NCI-H2196 (cell line): ENCODE results near the gene UCN.
"Not testable (repeated sequence)": the region's sequence is repeated elsewhere in the genome, so short reads cannot be mapped to it uniquely, and the experiment has no call there.

ENCODE experiments used
- DNase-seq: peaks from one replicate; lab custom pipeline; 2025; ENCODE audit not compliant: unreplicated experiment; lab: John Stamatoyannopoulos, UW

UCN gene

DNA sequence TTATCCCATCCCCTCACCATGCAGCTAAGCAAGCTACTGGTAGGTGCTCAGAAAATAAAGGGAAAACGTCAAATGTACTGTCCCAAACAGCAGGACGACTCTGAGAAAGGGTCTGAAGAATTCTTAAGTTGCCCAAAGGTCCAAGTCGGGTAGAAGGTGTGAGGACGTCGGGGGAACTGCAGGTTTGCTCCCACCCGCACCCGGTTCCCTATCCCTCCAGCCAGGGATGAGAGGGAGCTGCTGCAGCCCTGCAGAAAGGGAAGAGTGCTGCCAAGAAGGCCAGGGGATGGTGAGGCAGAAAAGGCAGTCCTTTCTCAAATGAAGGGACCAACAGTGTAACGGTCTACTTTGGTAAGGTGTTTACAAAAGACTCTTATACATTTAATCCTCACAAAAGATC, 6.9 kb upstream of the UCN start:
- DNase-seq, result no peak

DNA sequence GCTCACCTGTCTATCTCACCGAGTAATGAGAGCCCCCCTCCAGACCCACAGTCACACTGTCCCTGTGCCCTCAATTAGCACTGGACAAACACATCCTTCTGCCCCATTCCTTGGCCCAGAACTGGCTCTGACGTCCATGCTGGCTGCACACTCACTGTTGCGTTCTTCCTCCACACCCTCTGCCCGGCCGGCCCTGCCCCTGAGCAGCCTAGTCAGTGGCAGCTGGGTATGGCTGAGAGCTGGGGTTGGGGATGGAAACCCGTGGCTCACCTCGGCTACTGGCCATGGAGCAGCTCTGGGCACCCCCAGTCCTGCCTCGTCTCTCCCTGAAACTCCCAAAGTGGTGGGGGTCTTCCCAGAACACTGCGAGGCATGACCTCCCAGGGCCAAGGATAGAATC, 6.5 kb upstream of the UCN start:
- DNase-seq, result no peak

DNA sequence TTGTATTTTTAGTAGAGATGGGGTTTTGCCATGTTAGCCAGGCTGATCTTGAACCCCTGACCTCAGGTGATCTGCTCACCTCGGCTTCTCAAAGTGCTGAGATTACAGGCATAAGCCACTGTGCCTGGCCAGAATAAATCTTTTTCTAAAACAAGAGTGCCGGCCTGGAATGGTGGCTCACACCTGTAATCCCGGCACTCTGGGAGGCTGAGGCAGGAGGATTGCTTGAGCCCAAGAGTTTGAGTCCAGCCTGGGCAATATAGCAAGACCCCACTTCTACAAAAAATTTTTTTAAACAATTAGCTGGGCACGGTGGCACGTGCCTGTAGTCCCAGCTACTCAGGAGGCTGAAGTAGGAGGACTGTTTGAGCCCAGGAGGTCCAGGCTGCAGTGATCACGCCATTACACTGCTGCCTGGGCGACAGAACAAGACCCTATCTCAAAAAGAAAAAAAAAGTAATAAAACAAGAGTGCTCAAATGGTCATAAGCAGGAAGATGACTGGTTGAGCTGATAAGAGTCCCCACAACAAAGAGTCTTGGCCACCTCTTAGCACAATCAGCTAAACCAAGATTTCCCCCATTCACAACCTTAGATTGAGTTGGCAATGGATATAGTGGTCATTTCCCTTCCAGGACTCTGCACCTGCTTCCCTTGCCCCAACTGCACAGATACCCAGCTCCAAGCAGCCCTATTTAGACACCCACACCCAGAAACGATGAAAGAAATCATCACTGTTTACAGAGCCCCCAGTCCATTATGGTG, 5.8 kb upstream of the UCN start:
- DNase-seq, result no peak

DNA sequence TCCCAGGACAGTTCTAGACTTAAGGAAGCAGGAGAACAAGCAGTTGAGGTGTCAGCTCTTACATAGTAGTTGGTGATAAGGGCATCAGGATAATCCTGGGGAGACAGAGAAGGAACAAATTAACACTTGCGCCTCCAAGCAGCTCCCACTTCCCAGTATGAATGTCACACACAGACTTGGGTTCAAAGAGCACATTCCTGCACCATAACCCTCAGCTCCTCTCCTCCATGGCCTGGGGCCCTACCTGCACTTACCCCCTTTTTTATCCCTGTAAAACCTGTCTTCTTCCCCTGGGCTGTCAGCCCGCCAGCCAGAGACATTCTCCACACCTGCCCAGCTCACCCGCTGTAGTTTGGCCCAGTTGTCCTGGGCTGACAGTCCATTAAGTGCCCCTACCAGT, 3.9 kb upstream of the UCN start:
- DNase-seq, result no peak

DNA sequence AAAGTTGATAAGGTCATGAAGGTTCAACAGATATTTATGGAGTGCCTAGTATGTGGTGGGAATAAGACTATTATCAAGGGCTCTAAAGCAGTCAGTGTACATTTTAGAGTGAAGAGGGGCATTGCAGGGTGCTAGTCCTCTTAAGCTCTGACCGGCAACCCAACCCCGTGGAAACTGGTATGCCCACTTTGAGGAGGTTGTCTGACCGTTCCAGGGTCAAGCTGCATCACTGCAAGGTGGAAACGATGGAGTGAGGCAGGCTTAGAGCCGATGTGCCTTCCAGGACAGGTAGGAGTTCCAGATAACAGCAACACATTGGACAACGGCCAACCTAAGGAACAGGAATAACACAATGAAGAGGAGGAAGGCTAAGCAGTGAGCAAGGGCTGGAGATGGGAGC, 1.4 kb upstream of the UCN start:
- no peak for DNase-seq

DNA sequence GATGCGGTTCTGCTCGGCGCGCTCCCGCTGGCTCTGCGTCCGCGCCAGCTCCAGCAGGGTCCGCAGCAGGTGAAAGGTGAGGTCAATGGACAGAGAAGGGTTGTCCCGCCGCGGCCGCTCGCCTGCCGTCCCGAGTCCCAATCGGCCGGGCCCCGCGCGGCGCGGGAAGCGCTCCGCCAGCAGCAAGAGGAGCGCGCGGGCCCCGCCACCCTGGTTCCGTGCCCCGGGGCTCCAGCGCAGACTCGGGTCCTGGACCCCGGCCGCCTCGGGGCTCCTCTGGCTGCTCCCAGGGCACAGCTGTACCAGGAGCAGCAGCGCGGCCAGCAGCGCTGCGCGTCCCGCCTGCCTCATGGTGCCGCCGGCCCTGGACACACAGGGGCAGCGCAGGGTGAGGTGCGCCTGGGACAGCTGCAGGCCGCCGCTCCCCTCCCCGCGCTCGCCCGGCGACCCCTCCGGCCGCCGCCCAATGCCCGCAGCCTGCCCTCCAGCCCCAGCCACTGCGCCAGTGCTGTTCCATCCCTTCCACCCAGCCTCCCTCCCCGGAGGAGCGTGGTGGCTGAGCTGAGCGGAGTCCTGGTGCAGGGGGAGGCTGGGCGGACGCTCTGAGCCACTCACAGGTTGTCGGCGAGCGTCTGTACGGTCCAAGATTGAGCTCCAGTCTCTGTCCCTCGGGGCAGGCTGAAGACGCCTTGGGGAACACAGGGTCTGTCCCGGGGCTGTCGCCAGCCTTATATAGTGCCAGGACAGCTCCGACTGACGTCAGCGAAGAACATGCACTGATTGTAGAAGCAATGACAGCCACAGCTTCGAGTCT, 493 bp downstream of the UCN start:
- DNase-seq, result no peak

DNA sequence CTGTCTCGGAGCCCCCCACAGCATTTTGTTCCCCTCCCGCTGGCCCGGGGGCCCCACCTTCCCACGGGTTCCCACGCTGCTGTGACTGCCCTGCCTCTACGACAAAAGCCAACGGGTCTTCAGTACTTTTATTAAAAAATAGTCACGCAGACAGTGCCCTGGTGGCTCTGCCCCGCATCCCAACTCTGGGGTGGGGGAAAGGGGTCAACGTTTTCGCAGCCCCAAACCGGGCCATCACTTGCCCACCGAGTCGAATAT, 1.0 kb downstream of the UCN start:
- no peak for DNase-seq

DNA sequence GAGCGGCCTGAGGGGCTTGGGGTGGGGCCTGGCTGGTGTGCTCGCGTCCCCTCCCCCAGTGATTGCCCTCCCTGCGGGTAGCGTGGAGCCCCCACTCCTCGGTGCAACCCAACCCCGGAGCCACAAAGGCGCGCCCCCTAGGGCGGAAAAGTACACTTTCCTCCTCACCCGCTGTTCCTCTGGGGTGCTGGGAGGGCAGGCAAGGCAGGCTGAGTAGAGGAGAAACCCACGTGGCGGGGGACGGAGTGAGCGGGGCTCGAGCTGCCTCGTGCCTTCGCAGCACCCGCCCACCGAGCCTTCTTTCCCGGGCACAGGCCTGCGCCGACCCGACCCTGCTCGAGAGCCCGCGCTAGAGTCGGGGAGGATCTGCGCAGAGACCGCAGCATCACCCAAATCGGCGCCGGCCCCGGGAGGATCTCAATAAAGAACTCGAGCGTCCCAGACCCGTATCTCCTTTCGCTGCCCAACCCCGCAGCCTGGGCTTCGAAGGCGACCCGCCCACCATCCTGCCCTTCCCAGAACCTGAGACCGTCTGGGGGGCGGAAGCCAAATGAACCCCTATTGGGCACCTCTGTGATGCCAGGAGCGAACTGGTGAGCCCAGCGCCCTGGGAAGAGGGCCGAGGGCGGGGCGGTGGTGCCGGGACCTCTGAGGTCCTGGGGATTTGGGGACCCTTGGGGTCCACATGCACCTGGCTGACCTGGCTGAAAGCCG, 1.5 kb downstream of the UCN start:
- no peak for DNase-seq

DNA sequence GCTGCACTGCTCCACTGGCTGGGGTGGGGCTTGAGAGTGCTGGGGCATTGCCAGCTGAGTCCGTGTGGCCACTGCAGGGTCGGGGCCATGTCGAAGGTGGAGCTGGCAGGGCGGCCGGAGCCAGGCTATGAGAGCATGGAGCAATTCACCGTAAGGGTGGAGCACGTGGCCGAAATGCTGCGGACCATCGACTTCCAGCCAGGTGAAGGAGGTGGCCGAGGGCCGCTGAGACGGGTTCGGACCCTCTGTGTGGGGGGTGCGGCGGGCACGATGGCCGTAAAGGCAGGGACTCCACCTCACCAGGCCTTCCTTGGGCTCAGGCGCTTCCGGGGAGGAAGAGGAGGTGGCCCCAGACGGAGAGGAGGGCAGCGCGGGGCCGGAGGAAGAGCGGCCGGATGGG, 2.1 kb downstream of the UCN start:
- no peak for DNase-seq

DNA sequence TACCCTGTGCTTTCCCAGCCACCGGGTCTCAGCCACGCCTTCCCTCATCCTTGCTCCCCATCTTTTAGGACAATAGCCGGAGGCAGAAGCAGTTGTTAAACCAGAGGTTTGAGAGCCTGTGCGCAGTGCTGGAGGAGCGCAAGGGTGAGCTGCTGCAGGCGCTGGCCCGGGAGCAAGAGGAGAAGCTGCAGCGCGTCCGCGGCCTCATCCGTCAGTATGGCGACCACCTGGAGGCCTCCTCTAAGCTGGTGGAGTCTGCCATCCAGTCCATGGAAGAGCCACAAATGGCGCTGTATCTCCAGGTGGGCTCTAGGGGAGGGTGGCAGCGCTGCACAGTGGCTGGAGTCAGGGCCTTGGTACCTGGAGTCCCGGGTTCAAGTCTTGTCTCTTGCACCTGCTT, 2.7 kb downstream of the UCN start:
- no peak for DNase-seq

DNA sequence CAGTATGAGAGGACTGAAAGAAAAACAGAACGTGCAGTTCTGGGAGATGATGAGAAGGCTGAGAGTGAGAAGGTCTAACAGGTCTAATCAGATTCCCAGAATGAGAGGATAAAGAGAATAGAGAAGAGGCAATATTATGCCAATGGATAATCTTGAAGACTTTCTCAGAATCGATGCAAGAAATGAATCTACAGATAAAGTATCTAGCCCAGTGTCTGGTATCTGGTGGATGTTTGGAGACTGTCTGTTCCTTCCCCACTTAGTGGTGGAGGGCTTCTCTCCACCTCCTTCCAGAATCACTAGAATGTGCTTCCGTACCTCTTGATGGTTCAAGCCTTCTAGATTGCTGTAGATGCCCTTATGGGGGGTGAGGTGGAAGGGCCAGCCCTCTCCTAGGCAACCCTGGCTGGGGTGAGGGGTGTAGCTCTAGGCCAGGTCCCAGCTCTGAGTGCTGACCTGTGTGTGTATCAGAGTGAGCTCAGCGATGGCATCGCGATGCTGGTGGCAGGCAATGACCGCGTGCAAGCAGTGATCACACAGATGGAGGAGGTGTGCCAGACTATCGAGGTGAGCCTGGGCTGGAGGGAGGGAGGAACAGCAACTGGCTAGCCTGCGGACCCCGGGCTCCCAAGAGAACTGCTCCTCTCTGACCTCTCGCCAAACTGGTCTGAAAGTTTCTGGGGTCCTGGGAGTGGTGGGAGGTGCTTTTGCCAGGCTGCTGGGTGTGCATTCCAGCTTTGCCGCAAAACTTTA, 3.6 kb downstream of the UCN start:
- no peak for DNase-seq

DNA sequence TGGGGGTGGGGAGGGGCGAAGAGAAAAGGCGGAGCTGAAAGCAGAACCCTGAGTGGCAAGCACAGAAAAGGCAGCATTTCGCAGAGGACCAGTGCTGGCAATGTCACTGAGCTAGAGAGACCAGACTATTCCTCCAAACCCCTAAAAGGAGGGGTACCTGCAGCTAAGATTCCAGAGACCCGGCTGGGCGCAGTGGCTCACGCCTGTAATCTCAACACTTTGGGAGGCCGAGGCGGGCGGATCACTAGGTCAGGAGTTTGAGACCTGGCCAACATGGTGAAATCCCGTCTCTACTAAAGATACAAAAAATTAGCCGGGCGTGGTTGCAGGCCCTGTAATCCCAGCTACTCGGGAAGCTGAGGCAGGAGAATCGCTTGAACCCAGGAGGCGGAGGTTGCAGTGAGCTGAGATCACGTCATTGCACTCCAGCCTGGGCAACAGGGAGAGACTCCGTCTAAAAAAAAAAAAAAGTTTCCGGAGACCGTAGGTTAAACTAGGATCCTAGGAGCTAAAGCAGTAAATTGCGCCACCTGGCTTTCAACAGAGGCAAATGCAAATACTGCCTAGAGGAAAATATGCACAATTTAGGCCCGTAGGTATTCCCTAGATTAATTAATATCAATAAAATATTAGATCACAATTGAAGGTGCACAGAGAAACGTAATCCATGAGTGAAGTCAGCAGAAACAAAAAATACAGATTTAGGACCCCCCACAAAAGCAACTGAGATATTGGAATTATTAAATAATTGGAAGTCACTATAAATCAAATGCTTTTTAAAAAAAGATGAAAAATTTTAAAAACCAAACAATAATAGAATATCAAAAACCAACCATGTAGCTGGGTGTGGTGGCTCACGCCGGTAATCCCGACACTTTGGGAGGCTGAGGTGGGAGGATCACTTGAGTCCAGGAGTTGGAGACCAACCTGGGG, 4.9 kb downstream of the UCN start:
- DNase-seq, result peak; percentile 82

DNA sequence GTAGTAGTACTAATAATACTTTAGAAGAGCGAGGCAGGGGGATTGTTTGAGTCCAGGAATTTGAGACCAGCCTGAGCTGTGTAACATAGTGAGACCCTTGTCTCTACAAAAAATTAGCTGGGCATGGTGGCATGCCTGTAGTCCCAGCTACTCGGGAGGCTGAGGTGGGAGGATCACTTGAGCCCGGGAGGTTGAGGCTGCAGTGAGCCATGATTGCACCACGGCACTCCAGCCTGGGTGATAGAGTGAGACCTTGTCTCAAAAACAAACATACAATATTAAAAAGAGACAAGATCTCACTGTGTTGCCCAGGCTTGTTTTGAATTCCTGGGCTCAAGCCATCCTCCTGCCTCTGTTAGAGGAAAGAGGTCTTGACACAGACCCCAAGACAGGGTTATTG, 7.6 kb downstream of the UCN start:
- not testable (repeated sequence) for DNase-seq

DNA sequence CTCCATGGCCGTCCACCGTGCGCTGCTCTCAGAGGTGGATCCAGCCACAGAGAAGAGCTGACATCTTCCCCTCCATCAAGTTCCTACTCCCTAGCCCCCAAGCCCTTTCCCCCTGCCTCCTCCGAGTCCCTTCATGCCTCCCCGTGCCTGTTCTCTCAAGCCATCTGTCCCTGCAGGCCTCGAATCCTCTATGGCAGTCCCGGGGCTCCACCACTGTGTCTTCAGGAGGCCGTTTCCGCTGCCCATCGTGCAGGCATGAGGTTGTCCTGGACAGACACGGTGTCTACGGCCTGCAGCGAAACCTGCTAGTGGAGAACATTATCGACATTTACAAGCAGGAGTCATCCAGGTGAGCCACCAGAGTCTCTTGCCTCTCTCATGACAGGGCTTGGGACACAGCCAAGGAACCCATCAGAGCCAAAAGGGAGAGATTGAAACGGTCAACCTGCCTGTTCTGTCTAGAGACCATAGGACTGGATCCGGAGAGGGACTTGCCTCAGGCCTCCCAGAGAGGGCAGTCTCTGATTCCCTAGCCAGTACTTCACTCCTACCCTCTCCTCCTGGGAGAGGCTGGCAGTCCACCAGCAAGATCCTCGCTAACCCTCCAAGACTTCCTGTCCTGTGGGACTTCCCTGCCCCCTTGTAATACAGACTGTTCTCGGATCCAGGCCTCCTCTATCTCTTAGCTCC, 9.7 kb downstream of the UCN start:
- peak; percentile 39 for DNase-seq

DNA sequence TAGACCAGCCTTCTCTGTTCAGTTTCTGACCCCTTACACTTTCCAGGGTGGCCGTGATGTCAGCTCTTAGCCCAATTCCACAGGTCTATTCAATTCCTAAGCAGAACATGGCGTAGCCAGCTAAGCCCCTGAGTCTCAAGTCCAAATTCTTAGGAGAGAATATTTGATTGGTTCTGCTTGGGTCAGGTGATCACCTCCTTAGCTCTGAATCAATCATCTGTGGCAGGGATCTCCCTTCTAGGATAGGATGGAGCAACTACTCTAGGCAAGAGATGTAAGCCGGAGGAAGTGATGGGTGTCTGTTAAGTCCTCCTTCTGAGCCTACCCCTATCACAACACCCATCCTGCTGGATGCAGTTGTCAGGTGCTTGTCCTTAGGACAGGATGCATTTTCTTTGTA, 11.1 kb downstream of the UCN start:
- no peak for DNase-seq

DNA sequence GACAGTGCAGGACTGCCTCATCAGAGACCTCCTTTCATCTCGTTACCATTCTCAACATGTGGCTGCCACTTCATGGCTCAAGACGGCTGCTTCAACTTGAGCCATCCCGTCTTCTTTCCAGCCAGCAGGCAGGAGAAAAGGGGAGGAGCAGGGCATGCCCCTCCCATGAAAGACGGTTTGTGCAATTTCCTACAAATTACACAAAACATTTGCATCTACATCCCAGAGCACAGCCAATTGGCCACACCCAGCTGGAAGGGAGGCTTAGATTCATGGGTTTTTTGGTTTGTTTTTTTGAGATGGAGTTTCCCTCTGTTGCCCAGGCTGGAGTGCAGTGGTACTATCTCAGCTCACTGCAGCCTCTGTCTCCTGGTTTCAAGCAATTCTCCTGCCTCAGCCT, 11.8 kb downstream of the UCN start:
- DNase-seq, result no peak

DNA sequence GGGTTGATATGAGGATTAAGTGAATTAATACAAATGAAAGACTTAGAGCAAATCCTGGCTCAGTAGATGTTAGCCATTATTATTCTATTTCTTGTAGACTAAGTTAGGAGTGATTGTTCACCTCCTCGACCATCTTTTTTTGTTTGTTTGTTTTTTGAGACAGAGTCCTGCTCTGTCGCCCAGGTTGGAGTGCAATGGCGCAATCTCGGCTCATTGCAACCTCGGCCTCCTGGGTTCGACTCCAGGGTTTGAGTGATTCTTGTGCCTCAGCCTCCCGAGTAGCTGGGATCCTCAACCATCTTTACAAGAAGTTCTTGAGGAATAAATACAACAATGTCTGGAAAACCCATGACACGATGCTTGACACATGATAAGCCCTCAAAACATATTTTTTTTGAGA, 13.3 kb downstream of the UCN start:
- no peak for DNase-seq

DNA sequence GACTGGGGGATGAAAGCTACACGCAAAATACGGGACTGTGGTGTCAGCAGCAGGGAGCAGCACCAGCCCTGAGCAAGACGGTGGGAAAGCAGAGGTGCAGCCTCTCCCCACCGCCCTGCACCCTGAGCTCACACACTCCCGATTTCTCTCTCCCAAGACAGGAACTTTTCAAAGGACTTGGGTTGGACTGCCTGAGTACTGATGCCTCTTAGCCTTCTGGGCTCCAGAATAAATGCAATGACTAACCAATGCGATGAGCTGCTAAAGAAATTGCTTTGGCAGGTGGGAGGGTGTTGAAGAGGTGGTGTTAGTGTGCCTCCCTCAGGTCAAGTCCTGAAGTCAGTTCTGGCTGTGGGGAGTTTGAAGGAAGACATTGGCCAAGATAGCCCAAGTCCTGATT, 16.4 kb downstream of the UCN start:
- DNase-seq, result no peak

DNA sequence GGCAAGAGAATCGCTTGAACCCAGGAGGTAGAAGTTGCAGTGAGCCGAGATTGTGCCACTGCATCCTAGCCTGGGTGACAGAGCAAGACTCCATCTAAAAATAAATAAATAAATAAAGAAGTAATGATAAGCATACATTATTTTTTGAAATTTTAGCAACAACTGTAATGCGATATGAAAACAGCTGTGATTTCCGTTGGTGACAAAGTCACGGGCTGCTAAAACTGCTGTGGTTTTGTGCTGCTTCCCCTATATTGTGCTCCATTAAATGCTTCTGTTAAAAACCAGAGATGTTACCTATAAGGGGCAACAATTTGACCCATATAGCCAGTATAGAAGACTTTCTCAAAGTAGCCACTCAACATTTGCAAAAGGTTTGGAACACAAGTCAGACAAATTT, 17.7 kb downstream of the UCN start:
- DNase-seq, result no peak

DNA sequence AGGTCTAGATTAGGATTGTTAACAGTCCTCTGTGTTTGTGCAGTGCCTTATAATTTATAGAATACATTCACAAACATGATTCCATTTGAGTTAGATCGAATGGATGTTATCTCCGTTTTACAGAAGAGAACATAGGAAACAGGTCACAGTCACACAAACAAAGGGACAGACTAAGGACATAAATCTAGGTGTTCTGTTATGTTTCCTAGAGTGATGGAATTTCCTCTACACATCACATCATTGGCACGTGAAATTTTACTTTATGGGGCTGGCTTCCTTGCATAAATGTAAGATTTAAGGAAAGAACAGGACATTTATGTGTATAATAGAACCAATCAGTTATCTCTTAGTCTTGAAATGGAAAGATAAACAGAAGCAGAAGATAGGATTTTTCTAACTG, 19.6 kb downstream of the UCN start:
- no peak for DNase-seq
